Stimulated activated CD4-positive, alpha-beta T cell treated with anti-CD3 and anti-CD28 coated beads, Interleukin-1b, Interleukin-23, amount 100 ng/mL, for 4 hours (primary cell): ENCODE measurements around the gene MINAR1.
"Not testable (repeated sequence)": the region's sequence is repeated elsewhere in the genome, so short reads cannot be mapped to it uniquely, and the experiment has no call there.

Source experiments
- DNase-seq, 2 donors: peaks; one replicate each; pipeline ENCODE4 v3.0.0-alpha.2; 2020; ENCODE audit warnings: low read depth in 2 of 2

Gene MINAR1, protein sequence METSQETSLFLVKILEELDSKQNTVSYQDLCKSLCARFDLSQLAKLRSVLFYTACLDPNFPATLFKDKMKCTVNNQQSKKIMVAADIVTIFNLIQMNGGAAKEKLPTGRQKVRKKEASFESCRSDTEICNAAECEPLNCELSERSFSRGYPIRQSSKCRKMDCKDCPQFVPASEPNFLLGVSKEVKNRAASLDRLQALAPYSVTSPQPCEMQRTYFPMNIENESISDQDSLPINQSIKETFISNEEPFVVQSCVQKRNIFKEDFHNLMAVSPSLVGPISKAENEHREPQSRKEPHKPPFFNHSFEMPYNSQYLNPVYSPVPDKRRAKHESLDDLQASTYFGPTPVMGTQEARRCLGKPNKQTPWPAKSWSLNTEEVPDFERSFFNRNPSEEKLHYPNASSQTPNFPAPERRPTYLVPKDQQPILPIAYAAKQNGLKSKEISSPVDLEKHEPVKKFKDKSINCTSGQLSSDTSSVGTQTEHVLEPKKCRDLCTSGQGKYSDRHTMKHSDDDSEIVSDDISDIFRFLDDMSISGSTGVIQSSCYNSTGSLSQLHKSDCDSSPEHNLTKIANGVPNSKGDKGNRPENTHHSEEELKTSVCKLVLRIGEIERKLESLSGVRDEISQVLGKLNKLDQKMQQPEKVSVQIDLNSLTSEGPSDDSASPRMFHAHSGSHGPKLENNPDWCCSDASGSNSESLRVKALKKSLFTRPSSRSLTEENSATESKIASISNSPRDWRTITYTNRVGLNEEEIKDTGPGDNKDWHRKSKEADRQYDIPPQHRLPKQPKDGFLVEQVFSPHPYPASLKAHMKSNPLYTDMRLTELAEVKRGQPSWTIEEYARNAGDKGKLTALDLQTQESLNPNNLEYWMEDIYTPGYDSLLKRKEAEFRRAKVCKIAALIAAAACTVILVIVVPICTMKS

DNA sequence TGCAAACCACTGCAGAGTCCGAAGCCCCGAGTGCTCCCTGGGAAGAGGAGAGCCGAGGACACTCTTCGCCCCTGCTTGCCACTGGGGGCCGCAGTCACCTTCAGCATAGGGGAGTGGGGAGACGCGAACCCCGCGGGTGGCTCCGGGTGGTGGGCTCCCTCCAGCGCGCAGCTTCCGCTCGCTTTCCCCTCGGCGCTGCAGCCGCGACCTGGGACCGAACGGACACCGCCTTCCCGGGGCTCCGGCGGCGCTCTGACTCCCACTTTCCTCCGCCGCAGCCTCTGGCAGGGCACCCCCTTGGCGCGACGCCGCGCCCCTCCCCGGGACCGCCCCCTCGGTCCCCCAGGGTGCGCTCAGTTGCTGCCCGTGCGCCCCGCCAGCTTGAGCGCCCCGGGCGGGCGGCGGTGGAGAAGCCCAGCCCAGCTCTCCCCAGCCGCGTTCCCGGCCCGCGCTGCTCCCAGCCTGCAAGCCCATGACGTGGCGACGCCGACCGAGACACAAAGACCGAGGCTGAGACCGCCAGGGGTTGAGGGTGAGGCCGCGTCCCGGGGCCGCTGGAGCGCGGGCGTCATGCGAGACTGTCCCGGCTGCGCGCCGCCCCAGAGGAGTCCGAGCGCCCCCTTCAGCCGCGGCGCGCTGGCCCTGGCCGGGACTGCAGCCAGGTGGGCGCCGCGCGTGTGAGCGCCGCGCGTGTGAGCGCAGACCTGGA lies at the start of gene MINAR1:
Gene MINAR1, plus strand, starts transcription at position 701 of the 709 bp plus-strand sequence. CDS start 23,812 bp downstream, outside the sequence.
- no peak for DNase-seq

DNA sequence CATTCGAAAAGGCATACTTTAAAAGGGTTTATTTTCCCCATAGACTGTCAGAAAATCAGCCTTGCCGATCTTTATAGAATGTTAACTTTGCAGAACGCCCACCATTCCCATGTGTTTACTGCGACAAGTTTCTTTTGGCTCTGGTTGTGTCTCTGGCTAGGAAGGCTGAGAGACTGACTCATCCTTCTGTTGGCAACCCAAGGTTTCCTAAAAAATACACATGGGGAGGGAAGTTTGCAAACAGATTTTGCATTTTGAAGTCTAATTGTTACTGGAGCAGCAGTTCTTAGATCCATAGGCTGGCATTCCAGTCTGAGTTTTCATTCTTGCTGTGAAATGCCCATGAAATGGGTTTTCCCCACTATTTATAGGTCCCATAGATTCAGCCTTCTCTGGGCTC lies 37.9 kb upstream of the MINAR1 start:
- no peak for DNase-seq

DNA sequence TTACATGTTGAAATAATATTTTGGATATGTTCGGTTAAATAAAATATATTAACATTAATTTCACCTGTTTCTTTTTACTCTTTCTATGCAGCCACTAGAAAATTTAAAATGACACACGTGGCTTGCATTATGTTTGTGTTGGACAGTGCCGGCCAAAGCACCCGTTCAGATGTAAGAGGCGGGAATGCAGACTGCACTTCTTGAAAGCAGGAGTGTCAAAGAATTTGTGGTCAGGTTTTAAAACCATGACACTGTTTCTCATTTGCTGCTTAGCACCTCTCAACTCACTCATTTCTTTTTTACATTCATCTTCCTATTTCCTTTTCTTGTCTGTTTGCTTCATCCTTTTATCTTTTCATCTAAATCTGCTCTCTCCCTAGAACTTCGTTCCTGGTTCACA lies 35.3 kb upstream of the MINAR1 start:
- no peak for DNase-seq

DNA sequence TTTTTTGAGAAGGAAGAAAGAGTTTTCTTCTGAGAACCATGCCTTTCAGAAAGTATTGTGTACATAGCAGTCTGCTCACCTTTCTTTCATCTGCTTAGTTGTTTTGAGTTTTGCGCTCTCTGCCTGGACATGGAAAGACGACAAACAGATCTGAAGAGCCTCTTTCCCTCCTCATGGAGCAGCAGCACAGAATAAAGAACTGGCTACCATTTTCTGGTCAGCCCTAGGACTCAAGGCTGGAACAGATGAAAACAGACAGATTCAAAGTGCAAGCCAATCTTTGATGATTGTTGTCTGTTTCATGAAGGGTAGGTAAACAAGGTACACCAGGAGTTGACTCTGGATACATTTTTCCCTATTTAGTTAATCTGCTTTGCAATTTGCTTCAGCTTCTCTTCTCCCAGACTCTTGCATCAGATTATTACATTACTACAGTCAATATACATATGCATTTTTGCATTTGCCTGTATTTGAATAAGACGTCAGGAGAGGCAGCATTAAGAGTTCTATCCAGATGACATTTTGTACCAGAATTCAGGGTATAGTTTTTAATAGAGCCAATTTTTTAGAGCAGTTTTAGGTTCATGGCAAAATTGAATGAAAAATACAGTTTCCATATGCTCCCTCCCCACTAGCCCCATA lies 34.7 kb upstream of the MINAR1 start:
- DNase-seq: no peak

DNA sequence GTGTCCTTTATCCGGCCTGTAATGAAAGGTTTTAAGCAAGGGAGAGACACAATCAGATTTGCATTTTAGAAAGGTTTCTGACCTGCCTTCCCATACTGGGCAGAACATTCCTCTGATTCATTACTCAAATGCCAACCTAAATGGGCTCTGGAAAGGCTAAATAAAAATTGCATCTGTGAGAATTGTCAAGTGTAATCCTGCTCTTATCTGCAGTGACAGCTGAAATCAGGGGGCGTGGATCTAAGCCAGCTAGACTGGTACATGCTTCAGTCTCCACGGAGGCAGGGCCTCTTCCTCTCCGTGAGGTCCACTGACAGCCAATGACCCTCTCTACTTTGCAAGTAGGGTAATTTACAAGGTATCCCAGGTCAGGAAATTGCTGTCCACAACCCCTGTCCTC lies 32.5 kb upstream of the MINAR1 start:
- no peak for DNase-seq

DNA sequence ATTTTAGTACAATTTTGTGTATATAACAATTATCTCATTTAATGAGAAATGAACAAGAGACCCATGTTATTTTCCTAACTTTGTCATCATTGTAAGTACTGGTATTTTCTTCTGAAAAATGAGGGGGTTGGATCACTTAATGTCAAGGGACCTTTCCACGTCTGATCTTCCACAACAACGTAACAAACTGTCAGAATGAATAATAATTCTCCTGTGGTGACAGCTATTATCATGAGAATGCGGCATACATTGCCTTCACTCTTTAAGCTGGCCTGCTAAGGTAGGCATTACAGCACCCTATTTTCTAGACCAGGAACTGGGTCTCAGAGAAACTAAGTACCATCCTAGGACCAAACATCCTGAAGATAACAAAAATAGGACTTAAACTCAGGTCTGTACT lies 31.5 kb upstream of the MINAR1 start:
- no peak for DNase-seq

DNA sequence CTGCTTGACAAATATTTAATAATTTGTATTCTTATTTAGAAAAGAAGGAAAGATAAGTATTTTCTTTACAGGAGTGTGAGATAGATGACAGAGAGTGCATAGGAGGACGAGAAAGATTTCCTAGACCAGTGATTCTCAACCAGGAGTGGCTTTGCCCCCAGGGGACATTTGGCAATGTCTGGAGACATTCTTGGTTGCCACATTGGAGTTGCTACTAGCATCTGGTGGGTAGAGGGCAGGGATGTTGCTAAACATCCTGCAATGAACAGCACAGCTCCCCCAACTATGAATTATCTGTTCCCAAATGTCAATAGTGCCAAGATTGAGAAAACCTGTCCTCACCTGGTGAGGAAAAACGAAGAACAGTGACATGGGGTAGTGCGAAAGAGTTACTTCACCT lies 30.8 kb upstream of the MINAR1 start:
- no peak for DNase-seq

DNA sequence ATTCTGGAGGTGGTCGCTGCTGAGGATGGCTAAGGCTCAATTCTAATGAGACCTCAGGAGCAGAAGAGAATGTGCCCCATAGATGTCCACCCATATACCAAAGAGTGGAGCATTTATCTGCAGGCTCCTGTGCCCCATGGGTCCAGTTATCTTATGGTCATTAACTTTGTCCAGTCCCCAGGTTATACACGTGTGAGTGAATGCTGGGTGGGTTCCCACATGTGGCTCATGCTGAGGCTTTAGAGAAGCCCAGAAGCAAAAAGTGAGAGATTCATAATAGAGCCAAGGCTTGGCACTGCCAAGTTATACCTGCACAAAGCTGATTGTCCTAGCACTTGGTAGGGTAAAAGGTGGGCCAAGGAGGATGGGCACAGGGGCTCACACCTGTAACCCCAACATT lies 30.0 kb upstream of the MINAR1 start:
- no peak for DNase-seq

DNA sequence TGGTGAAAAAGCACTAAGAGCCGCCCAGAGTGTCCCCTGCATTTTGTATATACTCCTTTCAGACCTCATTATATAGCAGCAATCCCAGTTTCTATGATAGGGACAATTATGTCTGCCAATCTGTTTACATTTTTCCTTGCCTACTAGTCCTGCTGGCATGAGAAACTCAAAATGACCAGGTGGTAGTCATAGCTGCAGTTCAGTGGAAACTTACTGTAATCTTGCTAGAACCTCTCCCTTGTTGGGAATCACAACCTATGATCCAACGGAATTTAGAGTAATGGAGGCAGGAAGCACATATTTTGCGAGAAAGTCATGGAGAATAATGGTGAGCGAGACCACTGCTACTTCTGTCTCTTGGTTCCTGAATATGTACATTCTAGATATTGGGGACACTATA lies 28.6 kb upstream of the MINAR1 start:
- DNase-seq: no peak

DNA sequence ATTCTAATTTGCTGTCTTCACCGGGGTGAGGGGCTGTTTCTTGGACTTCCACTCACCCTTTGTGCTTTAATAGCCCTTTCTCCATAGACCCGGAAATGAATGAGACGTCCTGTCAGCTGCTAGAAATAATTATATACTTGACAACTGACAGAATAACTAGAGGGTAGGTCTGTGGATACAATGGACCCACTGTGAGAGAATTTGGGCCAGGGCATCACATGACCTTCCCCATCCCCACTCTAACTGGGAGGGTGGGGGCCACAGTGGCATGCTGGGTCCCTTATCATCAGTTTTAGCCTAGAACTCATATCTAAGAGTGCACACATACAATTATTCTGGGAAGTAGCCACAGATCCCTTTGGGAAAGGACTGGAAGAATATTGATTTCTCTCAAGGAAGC lies 25.9 kb upstream of the MINAR1 start:
- DNase-seq: no peak

DNA sequence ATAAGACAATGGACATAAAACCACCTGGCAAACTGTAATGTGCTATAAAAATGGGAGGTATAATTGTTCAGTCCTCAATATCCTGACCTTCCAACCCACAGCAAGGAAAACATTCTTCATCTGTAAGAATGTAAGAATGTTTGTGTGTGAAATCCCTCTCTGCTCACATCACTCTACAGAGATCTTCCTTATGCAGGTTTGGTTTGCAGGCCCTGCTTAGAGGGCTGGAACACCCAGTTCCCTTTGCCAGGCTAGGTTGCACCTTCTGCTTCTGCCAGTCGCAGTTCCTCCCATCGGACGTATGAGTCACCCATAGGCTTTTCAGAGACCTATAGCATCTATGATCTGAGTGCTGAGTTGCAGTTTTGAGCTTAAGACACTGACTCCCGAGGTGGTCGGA lies 24.1 kb upstream of the MINAR1 start:
- DNase-seq: no peak

DNA sequence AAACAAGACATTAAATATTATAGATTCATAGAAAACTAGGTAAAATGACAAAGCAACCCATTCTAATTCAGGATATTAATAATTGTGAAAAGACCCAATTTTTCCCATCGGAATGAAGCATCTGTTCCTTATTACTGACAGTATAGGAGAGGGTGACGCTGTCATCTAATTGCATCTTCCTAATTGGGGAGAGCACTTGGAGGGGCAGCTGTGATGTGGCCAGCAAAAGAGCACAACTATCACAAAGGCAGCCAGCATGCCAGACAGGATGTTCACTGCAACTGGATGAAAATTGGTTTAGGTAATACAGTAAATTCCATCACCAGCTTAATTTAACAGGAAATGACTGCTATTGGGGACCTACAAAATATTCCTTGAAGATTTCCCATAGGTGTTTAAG lies 21.9 kb upstream of the MINAR1 start:
- no peak for DNase-seq

DNA sequence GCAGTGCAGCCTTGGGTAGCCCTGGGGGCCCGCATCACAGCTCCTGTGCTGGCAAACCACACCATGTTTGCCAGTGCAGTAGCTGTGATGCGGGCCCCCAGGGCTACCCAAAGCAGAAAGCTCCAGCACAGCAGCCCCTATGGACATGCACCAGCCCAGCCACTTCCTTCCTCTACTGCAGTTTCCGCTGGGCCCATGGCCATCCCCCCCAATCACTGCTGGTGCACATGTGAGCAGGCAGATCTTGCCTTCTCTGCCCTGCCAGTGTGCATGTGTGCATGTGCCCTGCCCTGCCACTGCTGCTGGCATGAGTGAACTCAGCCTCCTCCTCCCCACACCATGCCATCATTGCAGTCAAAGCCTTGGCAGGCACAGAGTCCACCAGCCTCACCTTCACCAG lies 20.1 kb upstream of the MINAR1 start:
- no peak for DNase-seq

DNA sequence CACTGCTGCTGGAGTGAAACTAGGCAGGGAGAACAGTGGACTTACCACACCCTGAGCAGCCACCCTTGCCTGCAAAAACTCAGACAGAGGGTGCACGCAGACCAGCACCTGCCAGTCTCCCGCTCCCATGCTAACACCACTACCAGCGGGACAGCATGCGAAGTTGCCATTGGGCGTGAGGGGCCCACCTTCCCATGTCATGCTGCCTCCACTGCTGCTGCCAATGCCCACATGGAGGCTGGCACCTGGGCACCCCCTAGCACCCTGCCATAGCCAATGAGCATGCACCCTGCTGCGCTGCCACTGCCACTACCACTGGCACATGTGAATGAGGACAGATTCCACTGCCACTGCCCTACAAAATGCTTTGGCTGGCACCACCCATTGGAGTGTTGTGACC lies 19.7 kb upstream of the MINAR1 start:
- DNase-seq: no peak

DNA sequence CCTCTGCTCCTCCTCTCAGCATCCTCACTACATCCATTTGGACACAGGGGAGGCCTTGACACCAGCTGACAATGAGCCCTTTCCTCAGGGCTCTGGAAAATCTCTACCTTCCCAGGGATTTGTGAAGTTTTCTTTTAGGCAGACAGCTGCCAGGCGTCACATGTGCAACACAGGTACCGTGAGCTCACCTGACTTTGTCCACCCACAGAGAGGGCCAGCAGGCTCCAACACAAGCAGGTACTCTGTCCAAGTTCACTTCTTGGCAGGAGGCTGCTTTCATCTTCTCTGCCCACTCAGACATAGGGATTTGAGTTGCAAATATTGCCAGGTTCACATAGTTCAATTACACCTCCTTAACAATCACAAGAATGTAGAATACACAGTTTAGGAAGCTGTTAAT lies 15.3 kb upstream of the MINAR1 start:
- no peak for DNase-seq

DNA sequence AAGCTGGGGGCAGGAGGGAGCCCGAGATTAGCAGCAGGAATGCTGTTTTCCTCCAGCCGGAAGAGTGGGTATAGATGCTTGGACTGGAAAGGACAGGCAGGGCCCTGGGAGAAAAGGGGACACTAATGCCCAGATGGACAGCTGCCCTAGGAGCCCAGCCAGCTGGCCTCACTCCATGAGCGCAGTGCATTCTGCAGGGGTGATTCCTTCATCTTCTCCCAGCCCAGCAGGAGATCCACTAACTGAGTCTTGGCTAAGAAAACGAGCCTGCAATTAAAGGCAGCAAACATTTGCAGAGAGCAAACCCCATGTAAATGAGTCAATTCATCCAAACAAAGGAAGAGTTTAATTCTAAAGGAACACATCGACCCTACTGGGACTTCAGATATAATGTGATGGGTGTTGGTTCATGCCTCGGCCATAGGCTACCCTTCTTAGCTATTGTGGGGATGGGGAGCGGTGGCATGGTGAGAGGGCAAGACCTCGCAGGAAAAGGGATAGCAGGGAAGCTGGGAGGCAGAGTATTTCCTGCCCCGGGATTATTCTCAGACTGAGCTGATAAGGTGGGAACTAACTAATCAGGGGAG lies 13.3 kb upstream of the MINAR1 start:
- DNase-seq: no peak

DNA sequence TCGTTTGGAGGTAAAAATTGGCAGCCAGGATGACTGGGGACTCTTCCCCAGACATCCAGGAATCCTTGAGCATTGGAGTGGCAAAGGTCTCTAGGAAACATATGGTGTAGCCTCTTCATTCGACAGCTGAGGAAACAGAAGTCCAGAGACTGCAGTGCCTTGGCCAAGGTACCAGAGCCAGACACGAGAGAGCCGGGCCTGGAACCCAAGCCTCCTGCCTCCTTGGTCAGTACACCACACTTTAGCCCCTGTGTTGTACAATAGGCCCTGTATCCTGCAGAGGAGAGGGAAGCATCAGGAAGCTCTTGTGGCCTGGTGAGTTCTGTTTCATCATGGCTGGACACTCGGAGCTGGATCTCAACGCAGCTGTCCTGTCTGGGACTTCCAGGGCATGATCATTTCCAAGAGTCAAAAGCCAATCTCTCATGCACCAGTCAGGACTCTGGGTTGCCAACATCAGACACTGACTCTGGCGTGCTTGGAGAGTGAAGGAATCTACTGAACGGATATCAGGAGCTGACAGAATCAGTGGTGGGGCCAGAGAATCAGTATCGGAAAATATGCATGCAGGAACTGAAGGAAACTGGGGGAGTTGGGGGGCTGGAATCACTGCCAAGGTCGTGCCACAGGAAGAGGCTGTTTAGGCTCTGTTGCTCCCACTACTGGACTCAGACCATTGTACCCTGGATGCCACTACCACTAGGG lies 6.4 kb upstream of the MINAR1 start:
- no peak for DNase-seq

DNA sequence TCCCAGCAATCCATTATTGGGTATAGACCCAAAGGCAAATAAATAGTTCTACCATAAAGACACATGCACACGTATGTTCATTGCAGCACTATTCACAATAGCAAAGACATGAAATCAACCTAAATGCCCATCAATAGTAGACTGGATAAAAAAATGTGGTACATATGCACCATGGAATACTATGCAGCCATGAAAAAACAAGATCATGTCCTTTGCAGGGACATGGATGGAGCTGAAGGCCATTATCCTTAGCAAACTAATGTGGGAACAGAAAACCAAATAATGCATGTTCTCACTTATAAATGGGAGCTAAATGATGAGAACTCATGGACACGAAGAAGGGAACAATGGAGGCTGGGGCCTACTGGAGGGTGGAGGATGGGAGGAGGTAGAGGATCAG lies 5.2 kb upstream of the MINAR1 start:
- not testable (repeated sequence) for DNase-seq

DNA sequence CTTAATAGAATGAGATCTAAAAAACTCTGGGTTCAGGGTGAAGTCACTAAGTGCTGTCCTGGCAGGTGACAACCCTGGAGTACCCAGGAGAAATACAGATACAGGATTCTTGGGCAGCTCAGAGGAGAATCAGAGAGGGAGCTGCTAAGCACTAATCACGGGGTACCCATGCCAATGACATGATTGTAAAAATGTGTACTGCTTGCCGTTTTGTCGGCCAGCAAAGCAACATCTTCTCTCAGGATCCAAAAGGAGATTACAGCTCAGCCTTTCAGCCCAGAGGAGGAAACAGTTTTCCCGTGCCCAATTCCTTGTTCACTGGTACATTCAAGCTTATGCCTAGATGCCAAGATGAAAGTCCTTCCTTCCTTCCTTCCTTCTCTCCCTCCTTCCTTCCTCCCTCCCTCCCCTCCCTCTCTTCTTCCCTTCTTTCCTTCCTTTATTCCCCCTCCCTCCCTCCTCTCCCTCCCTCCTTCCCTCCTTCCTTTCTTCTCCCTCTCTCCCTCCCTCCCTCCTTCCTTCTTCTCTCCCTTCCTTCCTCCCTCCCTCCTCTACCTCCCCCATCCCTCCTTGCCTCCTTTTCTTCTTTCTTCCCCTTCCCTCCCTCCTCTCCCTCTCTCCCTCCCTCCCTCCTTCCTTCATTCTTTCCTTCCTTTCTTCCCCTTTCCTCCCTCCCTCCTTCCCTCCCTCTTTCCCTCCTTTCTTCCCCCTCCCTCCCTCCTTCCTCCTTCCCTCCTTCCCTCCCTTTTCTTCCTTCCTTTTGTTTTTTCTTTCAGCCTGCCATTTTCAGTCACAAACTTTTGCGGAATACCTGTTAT lies 4.1 kb upstream of the MINAR1 start:
- no peak for DNase-seq
